Adipocyte (in vitro differentiated cells): Measurements from ENCODE around the gene LSM6.
A peak's percentile ranks its signal among the peaks of the same experiment; 100 is the strongest.

Experiments
- DNase-seq: peaks from one replicate; pipeline ENCODE4 v3.0.0-alpha.2; 2015; ENCODE audit warnings: low read depth
- H3K27me3 ChIP-seq: replicated peaks from 2 replicates; pipeline ENCODE4 v1.7.0; 2013; ENCODE audit warnings: mild to moderate bottlenecking, low read length, moderate library complexity; ENCODE audit not compliant: control insufficient read depth, insufficient read depth
- H3K36me3 ChIP-seq: 2 replicates; pipeline ENCODE4 v1.7.0; 2013; ENCODE audit warnings: low read length, mild to moderate bottlenecking, moderate library complexity; ENCODE audit not compliant: control insufficient read depth, insufficient read depth, severe bottlenecking
- H3K4me1 ChIP-seq: 2 replicates; pipeline ENCODE4 v1.7.0; 2013; ENCODE audit warnings: mild to moderate bottlenecking, low read length, moderate library complexity; ENCODE audit not compliant: control insufficient read depth, insufficient read depth
- H3K4me3 ChIP-seq: 2 replicates; pipeline ENCODE4 v1.7.0; 2013; ENCODE audit warnings: mild to moderate bottlenecking, low read length, moderate library complexity
- H3K9ac ChIP-seq: 2 replicates; pipeline ENCODE4 v1.7.0; 2013; ENCODE audit warnings: mild to moderate bottlenecking, low read length, moderate library complexity
- H3K9me3 ChIP-seq: 2 replicates; pipeline ENCODE4 v1.7.0; 2013; ENCODE audit warnings: mild to moderate bottlenecking, low read length, moderate library complexity; ENCODE audit not compliant: control insufficient read depth

LSM6 gene

GRCh38 chr4:146159384-146160058 is 16.0 kb upstream of the LSM6 start:
- Histone ChIP-seq H3K4me1 (peaks cover 17% of the 10 kb centered on the region), H3K27me3 (peaks cover 7% of the 10 kb centered on the region), H3K36me3 (no peaks in the 10 kb centered on the region), H3K9me3 (peaks cover 28% of the 10 kb centered on the region), H3K9ac (no peak overlapping the region), H3K4me3 (no peak overlapping the region)
- DNase-seq: no peak

- no peak overlapping the region for H3K4me3 ChIP-seq
- H3K9ac ChIP-seq: no peak overlapping the region
- DNase-seq: no peak
These were observed 14.3 kb upstream of the LSM6 start for GRCh38 chr4:146161243-146161642.

GRCh38 chr4:146165221-146165620 is 10.3 kb upstream of the LSM6 start:
- H3K4me1 ChIP-seq: peaks cover 5% of the 10 kb centered on the region
- no peak for DNase-seq
- no peaks in the 10 kb centered on the region for H3K27me3 ChIP-seq
- H3K36me3 ChIP-seq: no peaks in the 10 kb centered on the region
- no peak overlapping the region for H3K9ac ChIP-seq
- H3K9me3 ChIP-seq: peaks cover 12% of the 10 kb centered on the region
- H3K4me3 ChIP-seq: no peak overlapping the region

More at GRCh38 chr4:146161243-146161642, 14.3 kb upstream of the LSM6 start:
- Histone ChIP-seq H3K4me1 (peaks cover 20% of the 10 kb centered on the region), H3K27me3 (no peaks in the 10 kb centered on the region), H3K9me3 (peaks cover 24% of the 10 kb centered on the region), H3K36me3 (no peaks in the 10 kb centered on the region)

- H3K9ac ChIP-seq: no peak overlapping the region
- no peaks in the 10 kb centered on the region for H3K36me3 ChIP-seq
- H3K4me3 ChIP-seq: no peak overlapping the region
- peaks cover 12% of the 10 kb centered on the region for H3K9me3 ChIP-seq
- peaks cover 5% of the 10 kb centered on the region for H3K4me1 ChIP-seq
- DNase-seq: peak; percentile 79
- no peaks in the 10 kb centered on the region for H3K27me3 ChIP-seq
These were observed 9.7 kb upstream of the LSM6 start for GRCh38 chr4:146165840-146166239.

GRCh38 chr4:146170149-146170548 is 5.4 kb upstream of the LSM6 start:
- no peak overlapping the region for H3K9ac ChIP-seq
- H3K36me3 ChIP-seq: no peaks in the 10 kb centered on the region

GRCh38 chr4:146176891-146177290 is 1.4 kb downstream of the LSM6 start:
- no peak for DNase-seq
- H3K9ac ChIP-seq: peak overlapping the region; percentile 97
- H3K36me3 ChIP-seq: no peaks in the 10 kb centered on the region
- no peaks in the 10 kb centered on the region for H3K27me3 ChIP-seq
- H3K4me1 ChIP-seq: peaks cover 19% of the 10 kb centered on the region
- H3K4me3 ChIP-seq: peak overlapping the region; percentile 97
- no peaks in the 10 kb centered on the region for H3K9me3 ChIP-seq

More at GRCh38 chr4:146170149-146170548, 5.4 kb upstream of the LSM6 start:
- Histone ChIP-seq H3K9me3 (no peaks in the 10 kb centered on the region), H3K4me1 (peaks cover 5% of the 10 kb centered on the region), H3K4me3 (no peak overlapping the region), H3K27me3 (no peaks in the 10 kb centered on the region)
- DNase-seq: no peak

- Histone ChIP-seq H3K27me3 (no peaks in the 10 kb centered on the region), H3K9ac (no peak overlapping the region), H3K9me3 (no peaks in the 10 kb centered on the region), H3K36me3 (peaks cover 2% of the 10 kb centered on the region), H3K4me3 (no peak overlapping the region), H3K4me1 (peaks cover 19% of the 10 kb centered on the region)
- no peak for DNase-seq
These were observed 2.6 kb downstream of the LSM6 start for GRCh38 chr4:146178126-146178525.

GRCh38 chr4:146179784-146180370 is 4.4 kb downstream of the LSM6 start:
- Histone ChIP-seq H3K27me3 (no peaks in the 10 kb centered on the region), H3K4me1 (peaks cover 19% of the 10 kb centered on the region), H3K9ac (no peak overlapping the region), H3K9me3 (no peaks in the 10 kb centered on the region), H3K4me3 (no peak overlapping the region), H3K36me3 (peaks cover 16% of the 10 kb centered on the region)
- no peak for DNase-seq

GRCh38 chr4:146182443-146182842 is 6.9 kb downstream of the LSM6 start:
- H3K27me3 ChIP-seq: no peaks in the 10 kb centered on the region
- DNase-seq: no peak
- no peak overlapping the region for H3K4me3 ChIP-seq
- peaks cover 9% of the 10 kb centered on the region for H3K4me1 ChIP-seq
- H3K9me3 ChIP-seq: no peaks in the 10 kb centered on the region
- no peak overlapping the region for H3K9ac ChIP-seq
- peaks cover 34% of the 10 kb centered on the region for H3K36me3 ChIP-seq

- peaks cover 5% of the 10 kb centered on the region for H3K4me1 ChIP-seq
- H3K36me3 ChIP-seq: peaks cover 41% of the 10 kb centered on the region
- H3K27me3 ChIP-seq: no peaks in the 10 kb centered on the region
- no peak overlapping the region for H3K4me3 ChIP-seq
- no peak for DNase-seq
- no peak overlapping the region for H3K9ac ChIP-seq
- no peaks in the 10 kb centered on the region for H3K9me3 ChIP-seq
These were observed 7.7 kb downstream of the LSM6 start for GRCh38 chr4:146183209-146183608.

GRCh38 chr4:146186041-146186440 is 10.5 kb downstream of the LSM6 start:
- Histone ChIP-seq H3K9ac (no peak overlapping the region), H3K9me3 (no peaks in the 10 kb centered on the region), H3K27me3 (no peaks in the 10 kb centered on the region), H3K4me3 (no peak overlapping the region), H3K36me3 (peaks cover 67% of the 10 kb centered on the region), H3K4me1 (peaks cover 10% of the 10 kb centered on the region)
- DNase-seq: no peak
